Fibroblast of mammary gland (primary cell): ENCODE data around the gene CDH4.

Source experiments
- DNase-seq: peaks from one replicate; pipeline ENCODE4 v3.0.0-alpha.2; 2010; ENCODE audit warnings: low read depth
- H3K4me3 ChIP-seq: 2 replicates; pipeline ENCODE4 v1.5.1; 2011; ENCODE audit warnings: low read depth, mild to moderate bottlenecking, low read length, moderate library complexity; ENCODE audit not compliant: control insufficient read depth
- CTCF ChIP-seq: conservative IDR thresholded peaks from 2 replicates; pipeline ENCODE4 v1.5.1; 2011; ENCODE audit warnings: low read depth, low read length, inconsistent platforms; ENCODE audit not compliant: control insufficient read depth, insufficient read depth

CDH4 gene

GRCh38 chr20:61600016-61600415 lies 348.0 kb downstream of the CDH4 start:
- no peak for TF ChIP-seq CTCF
- no peak overlapping the region for H3K4me3 ChIP-seq
- no peak for DNase-seq

DNA sequence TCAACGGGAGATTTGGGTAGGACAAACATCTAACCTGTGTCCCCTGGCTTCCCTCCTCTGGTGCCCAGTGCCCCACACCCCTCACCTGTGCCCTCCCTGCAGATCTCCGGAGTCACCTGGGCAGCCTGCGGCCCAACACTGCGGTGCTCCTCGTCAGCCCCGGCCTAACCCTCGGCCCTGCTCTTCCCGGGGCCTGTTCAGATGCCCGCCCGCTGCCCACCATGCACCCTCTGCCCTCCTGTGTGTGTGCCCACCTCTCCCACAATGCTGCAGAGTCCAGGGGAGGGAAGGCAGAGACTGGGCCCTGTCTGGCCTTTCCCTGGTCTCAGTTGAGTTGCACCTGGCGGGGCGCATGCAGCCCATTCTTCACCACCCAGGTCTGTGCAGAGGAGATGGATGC lies 349.3 kb downstream of the CDH4 start:
- no peak overlapping the region for H3K4me3 ChIP-seq
- TF ChIP-seq CTCF: no peak
- DNase-seq: no peak

GRCh38 chr20:61601853-61602252 lies 349.8 kb downstream of the CDH4 start:
- TF ChIP-seq CTCF: no peak
- no peak for DNase-seq
- no peak overlapping the region for H3K4me3 ChIP-seq

- H3K4me3 ChIP-seq: no peak overlapping the region
- no peak for DNase-seq
- no peak for TF ChIP-seq CTCF
These were observed 351.7 kb downstream of the CDH4 start for GRCh38 chr20:61603715-61604114.

- TF ChIP-seq CTCF: no peak
- no peak overlapping the region for H3K4me3 ChIP-seq
These were observed 352.5 kb downstream of the CDH4 start for GRCh38 chr20:61604549-61604948.

GRCh38 chr20:61605283-61605682 lies 353.2 kb downstream of the CDH4 start:
- TF ChIP-seq CTCF: no peak
- no peak overlapping the region for H3K4me3 ChIP-seq
- no peak for DNase-seq

More at GRCh38 chr20:61604549-61604948, 352.5 kb downstream of the CDH4 start:
- no peak for DNase-seq

DNA sequence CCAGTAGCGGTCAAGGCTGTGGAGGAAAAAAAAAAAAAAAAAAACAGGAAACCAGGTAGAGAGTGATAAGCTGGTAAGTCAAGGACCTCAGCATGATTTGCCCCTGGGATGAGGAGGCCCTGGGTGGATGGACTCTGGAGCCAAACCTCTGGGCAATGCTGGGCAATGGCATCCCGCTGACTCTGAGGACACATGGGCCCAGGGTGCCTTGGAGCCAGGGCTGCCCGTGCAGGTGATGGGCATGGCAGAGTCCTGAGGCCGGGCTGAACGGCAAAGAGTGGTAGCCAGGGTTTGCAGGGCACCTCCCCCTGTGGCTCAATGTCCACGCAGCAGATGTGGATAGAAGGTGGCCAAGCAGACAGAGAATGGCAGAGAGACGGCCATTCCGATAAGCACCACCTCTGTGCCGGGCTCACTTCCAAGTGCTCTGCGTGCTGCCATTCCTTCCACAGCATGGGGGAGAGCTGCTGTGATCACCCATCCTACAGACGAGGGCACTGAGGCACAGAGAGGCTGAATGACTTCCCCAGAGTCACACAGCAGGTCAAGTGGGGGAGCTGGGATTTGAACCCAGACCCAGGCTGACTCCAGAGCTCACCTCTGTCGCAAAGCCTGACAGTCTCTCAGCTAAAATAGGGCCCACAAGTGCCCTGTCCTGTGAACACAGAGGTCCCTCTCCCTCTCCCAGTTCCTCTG lies 353.9 kb downstream of the CDH4 start:
- no peak for TF ChIP-seq CTCF
- no peak for DNase-seq
- H3K4me3 ChIP-seq: no peak overlapping the region
